NCI-H128 (cell line): ENCODE results near the gene HOXC11.

Experiments used
- DNase-seq: peaks from one replicate; lab custom pipeline; 2025; ENCODE audit not compliant: unreplicated experiment; lab: John Stamatoyannopoulos, UW

HOXC11 gene

DNA sequence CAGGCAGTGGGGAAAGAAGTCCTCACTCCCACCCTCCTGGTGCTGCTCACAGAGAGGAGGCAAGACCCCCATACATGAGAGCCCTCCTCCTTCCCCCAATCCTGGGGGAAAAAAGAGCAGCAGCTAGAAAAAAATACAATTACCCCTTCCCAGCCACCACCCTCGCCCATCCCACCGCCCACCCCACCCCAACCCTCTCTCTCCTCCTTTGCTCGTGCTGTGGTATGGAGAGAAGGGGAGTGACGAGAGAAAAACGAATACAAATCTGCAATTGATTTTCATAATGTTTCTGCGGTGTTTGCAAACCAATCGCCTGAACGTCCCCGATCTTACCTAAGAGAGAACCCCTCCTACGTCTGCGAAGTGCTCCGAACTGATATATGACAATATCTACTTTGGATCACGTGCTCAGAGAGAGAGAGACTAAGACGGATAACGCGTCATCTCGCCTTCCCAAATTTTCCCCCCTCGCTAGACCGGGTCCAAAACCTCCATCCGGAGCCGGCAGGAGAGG lies at the start of gene HOXC11:
Gene HOXC11 (plus strand): TSS at position 405 of the 514 bp plus-strand sequence. CDS start 116 bp downstream, outside the sequence.
- DNase-seq = no peak

- DNase-seq = no peak
Observed at GRCh38 chr12:53924521-53925405, 48.2 kb upstream of the HOXC11 start.

- no peak for DNase-seq
Observed at GRCh38 chr12:53927220-53928029, 45.5 kb upstream of the HOXC11 start.

- DNase-seq = no peak
Observed at GRCh38 chr12:53928054-53928835, 44.7 kb upstream of the HOXC11 start.

DNA sequence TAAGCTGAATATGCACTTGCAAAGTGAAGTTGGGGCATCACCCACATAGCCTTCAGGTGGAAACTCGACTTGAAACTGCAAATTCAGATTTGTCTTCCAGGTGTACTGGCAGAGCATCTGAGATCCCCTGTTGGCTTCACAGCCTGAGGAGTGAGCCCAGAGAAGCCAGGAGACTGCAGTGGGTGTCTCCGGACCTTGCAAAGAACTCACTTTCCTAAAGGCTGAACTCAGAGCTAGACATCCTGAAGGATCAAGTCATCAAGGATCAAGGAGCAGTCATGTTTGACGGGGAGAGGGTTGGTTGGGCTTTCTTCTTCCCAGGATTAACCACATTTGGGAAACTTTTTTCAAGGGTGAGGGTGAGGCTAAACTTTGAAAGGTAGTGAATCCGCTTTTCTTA lies 43.4 kb upstream of the HOXC11 start:
- no peak for DNase-seq

DNA sequence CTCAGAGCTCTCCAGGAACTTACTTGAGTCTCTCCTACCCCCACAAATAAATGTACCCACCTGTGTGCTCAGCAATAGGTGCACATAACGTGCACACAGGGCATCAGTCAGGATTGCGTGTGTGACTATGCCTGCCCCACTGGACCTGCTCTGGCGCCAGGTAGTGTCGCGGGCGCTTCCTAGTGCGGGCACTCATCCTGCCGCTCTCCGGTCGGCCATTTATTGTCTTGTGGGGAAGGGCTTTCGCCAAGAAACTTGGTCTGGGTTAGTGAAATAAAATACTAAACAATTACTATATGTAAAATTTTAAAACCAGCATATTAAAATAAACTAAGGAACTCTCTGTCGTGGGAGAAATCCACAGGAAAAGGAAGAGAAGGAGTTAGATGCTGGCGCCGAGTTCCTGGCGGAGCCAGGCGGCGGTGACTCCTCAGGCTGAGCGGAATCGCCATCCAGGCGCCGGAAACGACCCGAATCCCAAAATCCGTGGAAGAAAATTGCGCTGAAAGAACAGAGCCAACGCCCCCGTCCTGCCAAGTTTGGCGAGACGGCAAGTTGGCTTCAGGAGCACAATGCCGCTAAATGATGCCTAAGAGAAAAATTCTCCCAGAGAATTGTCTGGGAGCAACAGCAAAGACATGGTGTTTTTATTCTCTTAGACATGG lies 42.2 kb upstream of the HOXC11 start:
- no peak for DNase-seq

- no peak for DNase-seq
Observed at GRCh38 chr12:53931844-53932581, 40.9 kb upstream of the HOXC11 start.

DNA sequence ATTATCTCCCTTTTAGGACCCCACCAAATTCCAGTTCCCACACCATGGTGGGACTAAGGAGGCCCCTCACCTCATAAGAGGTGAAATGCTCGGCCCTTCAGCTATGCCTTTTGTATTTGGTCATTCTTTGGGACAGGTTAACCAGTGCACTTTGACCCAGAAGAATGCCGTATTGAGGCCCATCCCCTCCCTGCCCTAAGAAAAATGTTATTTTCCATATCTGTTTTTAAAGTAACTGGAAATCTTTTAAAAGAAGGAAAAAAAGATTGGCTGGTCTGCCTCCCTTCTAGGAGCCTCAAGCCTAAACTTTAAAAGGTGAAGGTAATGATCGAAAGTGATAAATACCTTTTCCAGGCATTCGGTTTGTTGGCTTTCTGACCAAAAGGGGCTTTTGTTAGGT lies 40.0 kb upstream of the HOXC11 start:
- DNase-seq = no peak

GRCh38 chr12:53935383-53936341 lies 37.3 kb upstream of the HOXC11 start:
- no peak for DNase-seq

- DNase-seq = no peak
Observed at GRCh38 chr12:53937099-53937498, 35.8 kb upstream of the HOXC11 start.

- DNase-seq = no peak
Observed at GRCh38 chr12:53937596-53938325, 35.2 kb upstream of the HOXC11 start.

DNA sequence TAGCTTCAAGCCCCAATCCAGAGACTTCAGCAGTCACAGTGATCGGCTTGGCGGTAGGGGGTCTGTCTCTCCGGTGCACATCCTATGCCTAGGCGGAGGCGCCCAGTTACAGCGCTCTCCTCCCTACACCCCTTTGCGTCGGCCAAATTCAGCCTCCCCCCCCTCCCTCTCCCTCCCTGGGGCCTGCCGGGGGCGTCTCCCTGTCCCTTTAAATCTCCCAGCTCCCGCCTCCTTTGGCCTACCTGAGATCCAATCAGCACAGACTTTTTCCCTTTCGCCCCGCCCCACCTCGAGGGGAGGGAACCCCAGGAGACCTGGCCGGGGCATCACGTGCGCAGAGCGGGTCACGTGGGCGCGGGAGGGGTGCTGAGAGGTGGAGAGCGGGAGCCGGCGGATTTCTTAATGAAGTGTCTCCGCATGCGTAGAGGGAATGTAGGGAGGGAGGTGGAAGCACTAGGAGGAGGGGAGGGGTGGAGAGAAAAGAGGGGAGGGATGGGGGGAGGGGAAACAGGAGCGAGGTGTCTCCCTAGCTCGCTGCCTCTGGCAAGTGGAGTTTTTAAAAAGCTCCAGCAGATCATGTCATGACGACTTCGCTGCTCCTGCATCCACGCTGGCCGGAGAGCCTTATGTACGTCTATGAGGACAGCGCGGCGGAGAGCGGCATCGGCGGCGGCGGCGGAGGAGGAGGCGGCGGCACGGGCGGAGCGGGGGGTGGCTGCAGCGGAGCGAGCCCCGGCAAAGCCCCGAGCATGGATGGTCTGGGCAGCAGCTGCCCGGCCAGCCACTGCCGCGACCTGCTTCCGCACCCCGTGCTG lies 34.4 kb upstream of the HOXC11 start, which contains the start of gene HOXC13:
Gene HOXC13 (plus strand): TSS at position 506 of the 815 bp plus-strand sequence. CDS start 76 bp downstream, at position 582.
- DNase-seq = no peak

DNA sequence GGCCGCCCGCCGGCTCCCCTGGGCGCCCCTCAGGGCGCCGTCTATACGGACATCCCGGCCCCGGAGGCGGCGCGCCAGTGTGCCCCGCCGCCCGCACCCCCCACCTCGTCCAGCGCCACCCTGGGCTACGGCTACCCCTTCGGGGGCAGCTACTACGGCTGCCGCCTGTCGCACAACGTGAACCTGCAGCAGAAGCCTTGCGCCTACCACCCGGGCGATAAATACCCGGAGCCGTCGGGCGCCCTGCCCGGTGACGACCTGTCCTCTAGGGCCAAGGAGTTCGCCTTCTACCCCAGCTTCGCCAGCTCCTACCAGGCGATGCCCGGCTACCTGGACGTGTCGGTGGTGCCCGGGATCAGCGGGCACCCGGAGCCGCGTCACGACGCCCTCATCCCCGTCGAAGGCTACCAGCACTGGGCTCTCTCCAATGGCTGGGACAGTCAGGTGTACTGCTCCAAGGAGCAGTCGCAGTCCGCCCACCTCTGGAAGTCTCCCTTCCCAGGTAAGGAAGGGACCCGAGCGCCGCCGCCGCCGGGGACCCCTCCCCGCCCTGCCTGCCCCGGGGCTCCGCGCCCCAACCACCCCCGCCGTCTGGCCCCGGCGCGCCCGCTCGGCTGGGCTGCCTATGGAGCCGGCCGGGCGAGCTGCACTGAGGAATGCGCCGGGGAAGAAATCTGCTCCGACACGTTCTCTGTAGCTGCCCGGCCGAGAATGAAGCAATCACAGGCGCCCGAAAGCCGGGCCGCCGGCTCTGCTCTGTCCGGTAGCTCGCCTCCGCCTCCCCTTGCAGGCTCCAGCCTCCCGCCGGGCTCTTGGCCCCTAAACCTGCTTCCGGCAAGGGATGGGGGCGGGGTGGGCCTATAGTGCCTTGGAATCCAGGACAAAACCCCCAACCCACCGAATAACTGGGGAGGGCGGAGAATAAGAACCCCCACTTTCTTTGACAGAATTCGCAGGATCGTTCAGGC lies 33.5 kb upstream of the HOXC11 start:
- no peak for DNase-seq

DNA sequence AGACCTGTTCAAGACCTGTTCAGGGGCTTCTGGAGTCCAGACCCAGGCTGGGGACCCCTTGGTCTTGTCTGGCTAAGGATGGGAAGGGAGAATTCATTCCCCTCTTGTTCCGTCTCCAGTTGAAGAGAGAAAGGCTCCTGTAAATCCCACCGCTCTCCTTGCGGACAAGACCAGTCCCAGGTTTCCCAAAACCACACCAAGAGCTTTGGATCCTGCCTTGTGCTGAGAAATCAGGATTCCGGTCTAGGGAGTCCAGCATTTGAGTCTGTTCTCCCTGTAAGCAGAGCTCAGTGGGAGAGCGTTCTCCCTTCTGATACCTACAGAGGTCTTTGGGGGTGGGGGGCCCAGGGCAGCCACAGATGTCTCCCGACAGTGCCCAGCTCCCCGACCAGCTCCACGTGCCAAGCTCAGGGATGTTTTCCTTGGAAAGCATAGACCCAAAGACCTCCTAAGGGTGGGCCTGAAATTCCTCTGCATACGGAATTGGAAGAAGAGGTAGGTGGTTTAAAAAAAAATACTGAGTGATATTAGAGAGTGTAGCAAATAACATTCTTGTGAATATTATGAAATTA lies 32.4 kb upstream of the HOXC11 start:
- DNase-seq = no peak

- no peak for DNase-seq
Observed at GRCh38 chr12:53941187-53941586, 31.7 kb upstream of the HOXC11 start.

DNA sequence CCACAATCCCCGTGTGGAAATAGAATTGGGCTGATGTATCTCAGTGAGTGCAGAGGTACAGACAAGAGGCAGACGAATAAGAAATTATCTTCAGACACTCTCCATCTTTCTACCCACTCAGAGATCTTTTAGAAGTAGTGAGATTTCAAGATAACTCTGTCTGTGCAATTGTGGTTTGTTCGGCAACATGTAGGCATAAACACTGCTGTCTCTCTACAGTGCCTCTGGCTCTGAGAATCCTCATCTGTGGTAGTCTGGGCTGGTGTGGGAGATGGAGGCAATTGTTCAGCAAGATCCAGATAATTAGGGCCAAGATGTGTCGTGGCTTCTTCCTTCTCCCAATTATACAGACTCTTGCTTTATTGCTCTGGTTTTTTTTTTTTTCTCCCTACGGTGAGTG lies 31.2 kb upstream of the HOXC11 start:
- no peak for DNase-seq
